ENCODE data around the gene SLC6A7.

SLC6A7 gene

DNA sequence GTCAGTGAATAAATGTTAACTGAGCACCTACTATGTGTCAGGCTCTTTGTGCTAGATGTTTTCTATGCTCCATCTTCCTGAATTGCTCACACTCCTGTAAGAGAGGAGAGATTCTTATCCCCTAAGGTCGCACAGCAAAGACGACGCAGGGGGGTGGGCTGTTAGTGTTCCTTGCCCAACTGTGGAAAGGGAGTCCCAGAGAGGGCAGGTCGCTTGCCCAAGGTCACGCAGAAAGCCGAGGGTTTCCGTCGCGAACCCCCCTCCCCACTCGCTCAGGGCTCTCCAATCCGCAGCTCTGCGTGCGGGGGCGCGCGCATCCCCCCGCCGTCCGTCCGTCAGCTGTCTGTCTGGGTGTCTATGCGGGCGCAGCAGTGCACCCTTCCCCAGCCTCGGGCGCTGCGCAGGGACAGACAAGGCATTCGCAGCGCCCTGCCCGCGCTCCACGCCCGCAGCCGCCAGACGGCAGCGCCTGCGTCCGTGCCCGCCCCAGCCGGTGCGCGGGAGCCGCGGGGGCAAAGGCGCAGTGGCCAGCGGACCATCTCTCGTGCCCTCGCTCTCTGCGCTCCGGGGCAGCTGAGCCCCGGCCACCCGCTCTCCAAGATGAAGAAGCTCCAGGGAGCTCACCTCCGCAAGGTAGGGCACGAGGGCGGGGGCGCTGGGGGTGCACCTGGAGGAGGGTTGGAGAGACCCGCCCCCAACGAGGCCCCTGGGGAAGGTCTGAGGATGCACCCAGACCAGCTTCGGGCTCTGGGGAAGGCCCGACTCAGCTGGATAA is at the start of gene SLC6A7:
Gene SLC6A7, plus strand, starts transcription at position 335 of the 775 bp plus-strand sequence. Its CDS starts 266 bp downstream, at position 601.
- DNase-seq = no peak

DNA sequence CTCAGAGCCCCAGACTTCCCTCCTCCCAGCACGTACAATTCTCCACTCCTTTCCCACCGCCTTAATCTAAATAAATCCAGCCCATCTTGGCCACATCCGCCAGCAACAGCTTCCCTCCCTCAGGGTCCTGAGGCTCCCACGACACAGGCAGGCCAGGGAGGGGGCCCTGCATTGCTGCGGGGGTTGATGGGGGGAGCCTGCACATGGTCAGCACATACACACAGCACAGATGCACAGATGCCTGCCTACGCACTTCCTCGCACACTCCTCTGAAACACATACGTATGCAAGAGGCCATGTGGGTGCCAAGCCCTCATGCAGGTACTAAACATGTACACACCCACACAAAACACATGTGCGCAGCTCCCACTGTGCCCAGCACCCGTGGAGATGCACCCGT is 49.0 kb upstream of the SLC6A7 start:
- DNase-seq = no peak

DNA sequence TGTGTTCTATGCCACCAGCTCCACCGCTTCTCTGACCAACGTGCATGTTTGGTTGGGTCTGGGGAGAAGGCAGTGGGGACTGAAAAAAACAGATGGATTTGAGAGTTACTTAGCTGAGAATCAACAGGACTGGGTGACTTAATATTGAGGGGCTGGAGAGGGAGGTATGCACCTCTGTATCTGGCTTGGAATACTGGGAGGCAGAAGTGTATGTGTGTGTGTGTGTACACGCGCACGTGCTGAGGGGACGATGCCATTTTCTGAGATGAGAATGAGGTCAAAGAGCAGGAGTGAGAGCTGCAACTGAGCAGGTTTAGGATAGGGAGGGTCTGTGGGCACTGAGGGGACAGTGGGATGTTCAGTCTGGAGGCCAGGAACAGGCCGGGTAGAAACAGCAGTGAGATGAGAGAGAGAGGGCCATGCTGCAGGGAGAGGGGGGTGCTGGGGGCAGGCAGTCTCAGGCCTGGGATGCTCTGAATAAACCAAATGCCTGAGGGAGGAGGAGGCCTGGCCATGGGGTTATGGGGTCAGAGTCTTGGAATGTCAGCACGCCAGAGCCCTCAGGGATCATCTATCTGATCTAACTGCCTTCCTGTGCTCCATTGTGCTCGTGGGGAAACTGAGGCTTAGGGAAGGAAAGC is 48.2 kb upstream of the SLC6A7 start:
- DNase-seq = no peak

DNA sequence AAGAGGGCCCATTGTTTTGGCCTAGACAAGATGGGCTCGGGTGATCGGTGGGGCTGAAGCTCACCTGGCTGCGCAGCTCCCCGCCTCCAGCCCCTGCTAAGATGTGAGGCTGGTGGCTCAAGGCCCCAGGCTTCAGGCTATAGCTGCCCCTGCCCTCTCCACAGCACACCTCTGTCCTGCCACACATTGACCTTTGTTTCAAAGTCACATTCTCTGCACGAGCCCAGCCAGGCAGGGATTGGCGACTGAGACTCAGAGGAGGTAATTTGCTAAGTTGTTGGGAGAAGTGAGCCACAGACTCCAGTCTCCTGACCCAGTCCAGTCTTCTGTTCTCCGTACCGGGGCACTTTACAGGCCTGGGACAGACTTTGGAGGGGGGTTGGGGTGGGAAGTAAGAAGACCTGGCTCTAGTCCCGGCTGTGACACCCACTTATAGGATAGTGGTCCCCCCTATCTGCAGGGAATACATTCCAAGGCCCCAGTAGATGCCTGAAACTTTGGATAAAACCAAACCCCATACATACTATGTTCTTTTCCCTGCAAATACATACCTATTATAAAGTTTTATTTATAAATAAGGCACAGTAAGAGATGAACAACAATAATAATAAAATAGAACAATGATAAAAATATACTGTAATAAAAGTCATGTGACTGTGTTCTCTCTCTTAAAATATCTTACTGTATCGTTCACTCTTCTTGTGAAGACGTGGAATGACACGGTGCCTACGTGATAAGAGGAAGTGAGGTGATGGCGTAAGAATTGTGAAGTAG is 47.5 kb upstream of the SLC6A7 start:
- no peak for DNase-seq

DNA sequence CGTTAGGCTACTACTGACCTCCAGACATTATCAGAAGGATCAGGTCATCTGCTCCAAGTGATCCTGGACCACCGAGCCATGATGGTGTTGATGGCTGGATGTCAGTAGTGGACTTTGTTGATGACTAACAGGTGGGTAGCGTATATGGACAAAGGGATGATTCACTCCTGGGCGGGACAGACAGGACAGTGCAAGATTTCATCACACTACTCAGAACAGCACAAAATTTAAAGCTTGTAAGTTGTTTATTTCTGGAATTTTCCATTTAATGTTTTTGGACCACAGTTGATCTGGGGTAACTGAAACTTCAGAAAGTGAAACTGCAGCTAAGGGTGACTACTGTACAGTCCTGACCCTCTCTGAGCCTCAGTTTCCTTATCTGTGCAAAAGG is 46.9 kb upstream of the SLC6A7 start:
- DNase-seq = no peak

DNA sequence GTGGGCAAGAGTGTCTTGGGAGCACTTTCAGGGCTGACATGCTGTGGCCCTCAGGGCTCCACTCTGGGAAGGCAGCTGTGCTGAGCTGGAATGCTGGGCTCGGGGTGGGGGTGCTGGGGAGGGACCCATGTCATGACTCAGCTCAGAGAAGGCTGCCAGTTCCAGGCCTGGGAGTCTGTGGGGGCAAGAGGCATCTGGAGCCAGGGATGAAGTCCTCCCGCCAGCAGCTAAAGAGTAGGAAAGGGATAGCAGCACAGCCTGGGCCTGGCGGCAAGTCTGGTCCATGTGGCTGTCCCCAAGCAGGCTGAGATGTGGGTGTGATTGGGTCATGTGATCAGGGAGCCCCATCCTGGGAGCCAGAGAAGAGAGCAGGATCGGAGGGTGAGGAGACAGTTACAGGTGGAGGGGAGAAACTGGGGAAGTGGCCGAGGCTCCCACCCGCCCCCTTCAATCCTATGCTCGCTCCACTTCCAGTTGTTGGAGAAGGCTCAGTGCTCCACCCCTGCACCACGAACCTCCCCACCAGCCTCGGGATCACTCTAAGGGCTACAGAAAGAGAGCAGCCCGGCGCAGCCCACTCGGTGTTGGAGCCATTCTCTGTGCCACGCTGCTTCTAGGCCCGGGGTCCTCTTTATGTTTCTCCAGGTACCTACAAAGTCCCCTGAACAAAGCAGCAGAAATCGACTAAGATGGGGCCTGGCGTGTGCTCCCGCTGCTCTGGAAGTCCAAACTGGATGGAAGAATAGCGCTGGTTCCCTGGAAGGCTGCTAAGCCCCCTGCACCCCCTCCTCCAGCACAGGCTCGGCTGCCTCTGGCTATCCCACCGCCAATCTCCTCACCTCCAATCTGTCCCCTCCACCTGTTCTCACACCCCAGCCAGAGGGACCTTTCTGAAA is 46.3 kb upstream of the SLC6A7 start:
- DNase-seq = no peak

DNA sequence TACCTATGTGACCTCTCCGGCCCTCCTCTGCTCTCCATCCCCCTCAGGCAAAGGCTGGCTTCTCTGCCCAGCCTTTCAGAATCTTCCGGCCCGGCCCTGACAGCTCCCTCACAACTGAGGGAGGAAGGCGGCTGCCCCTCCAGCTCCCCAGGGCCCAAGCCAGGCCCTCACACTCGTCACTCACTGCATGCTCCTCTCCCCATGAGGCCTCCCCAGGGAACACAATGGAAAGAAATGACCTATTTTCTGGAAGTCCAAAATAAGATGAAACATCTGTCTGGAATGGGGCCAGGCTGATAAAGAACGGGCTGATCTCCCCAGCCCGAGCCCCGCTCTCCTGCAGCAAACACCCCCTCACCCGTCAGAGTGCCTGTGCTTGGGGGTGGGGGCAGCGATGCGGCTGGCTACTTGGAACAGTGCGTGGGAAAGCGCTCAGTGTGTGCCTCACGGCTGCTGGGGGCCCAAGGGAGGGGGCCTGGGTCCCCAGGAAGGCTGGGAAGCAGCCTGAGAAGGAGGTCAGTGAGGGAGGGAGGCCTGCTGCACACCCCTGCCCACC is 45.5 kb upstream of the SLC6A7 start:
- no peak for DNase-seq

DNA sequence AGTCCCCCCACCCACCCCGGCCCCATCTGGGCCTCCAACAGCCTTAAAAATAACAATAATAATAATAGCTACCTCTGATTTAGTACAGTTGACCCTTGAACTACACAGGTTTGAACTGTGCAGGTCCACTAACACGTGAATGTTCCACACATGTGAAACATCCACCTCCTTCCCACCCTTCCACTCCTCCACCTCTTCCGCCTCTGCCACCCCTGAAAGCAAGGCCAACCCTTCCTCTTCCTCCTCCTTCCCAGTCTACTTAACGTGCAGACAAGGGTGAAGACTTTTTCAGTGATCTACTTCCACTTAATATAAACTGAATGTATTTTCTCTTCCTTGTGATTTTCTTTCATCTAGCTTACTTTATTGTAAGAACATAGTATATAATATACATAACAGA is 45.0 kb upstream of the SLC6A7 start:
- DNase-seq = no peak

DNA sequence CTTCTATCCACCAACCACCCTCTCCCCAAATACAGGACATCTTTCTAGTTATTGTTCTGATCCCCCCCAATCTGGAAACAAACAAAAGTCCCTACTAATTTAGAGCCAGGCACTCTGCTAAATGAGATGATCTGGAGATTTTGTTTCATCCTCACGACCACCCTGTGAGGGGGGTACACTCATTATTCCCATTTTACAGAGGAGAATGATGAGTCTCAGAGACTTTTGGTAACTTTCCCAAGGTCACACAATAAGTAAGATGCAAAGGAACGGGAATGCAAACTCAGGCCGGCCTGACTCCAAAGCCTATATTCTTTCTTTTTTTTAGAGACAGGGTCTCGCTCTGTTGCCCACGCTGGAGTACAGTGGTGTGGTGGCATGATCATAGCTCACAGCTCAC is 43.6 kb upstream of the SLC6A7 start:
- no peak for DNase-seq

DNA sequence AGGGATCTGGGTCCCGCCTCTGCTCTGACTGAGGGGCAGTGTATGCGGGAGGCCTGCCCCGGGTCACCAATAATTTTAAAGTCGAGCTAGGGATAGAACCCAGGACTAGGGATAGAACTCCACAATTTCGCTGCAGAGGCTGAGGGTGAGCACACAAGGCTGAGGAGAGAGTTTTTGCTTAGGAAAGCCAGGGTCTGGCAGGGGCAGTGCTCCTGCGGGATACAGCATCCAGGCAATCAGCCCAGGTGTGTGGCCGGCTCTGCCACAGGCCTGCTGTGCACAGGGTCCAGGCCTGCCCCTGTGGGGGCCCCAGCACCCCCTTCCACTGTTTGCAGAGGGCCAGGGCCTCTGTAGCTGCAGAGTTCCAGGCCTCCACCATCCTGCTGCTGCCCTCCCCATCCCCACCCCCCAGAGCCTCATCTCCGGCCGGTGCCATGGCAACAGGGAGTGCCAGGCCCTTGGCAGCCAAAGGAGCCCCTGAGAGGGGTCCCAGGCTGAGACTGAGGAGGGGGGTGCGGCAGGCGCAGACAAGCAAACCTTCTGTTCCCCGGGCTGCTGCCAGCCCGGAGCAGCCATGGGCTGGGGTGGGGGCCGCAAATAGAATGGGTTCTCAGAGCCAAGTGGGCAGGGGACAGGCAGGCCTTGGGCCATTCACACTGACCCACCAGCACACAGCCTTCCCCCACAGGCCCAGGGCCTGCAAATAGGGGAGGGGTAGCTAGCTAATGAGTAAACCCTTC is 42.8 kb upstream of the SLC6A7 start:
- DNase-seq = no peak

DNA sequence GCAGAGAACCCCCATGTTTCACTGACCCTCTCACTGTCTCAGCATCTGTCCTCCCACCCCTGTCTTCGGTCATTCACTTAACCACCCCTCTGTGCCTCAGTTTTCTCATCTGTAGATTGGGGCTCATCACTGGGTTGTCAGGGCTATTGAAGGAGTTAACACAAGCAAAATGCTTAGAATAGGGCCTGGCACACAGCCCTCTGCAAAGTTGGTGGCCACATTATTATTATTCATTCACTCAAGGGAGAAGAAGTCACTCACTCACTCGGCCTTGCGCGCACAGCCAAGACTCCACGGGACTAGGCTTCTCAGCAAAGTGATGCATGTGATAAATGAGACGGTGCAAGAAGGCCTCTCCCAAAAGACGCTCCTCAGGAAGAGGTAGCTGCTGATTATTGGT is 42.2 kb upstream of the SLC6A7 start:
- DNase-seq = no peak

DNA sequence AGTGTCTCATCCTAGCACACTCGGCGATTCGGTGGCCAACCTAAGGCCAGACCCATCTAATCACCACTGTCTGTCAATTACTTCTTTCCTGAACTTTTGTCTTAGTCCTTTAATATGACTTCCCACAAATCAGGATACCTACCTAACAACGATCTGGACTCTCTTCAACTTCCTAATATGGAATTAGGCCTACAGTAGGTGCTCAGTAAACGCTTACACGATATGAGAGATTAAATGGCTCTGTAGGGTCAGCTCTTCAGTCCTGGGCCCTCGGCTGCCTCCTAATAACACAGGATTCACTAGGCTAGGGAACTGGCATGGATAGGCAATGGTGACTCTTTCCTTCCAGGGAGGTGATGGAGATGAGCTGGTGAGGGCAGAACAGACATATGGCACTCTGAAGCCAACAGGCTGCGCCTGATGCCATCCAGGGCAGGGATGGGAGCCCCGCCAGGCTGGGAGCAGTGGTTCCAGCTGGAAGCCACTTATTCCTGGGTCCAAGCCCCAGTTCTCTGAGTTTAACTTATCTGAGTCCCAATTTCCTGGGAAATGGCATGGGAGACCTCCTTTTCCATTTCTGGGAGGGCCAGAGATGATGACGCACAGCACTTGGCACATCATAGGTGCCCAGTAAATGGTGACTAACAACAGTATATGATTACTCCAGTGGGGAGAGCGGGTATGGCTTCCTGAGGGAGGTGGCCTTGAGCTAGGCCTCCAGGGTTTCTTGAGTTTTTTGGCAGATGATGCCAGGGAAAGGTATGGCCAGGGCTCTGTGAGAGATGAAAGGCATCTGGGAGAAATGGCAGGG is 41.5 kb upstream of the SLC6A7 start:
- DNase-seq = no peak

DNA sequence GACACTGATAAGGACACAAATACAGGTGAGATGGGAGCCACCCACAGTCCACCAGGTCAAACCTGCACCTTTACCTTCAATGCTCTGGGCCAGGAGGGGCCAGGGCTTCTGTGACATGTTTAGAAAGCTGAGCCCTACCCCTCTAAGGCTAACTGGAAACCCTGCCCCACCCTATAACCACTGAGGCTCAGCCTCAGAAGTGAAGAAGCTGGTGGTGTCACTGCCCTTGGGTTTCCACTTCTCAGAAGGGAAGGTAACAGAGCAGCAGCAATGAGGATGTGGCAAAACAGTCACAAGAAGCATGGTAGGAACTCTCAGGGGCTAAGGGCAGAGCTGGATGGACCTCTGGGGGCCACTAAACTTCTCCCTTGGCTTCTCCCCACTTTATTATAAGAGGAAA is 40.2 kb upstream of the SLC6A7 start:
- DNase-seq = no peak

DNA sequence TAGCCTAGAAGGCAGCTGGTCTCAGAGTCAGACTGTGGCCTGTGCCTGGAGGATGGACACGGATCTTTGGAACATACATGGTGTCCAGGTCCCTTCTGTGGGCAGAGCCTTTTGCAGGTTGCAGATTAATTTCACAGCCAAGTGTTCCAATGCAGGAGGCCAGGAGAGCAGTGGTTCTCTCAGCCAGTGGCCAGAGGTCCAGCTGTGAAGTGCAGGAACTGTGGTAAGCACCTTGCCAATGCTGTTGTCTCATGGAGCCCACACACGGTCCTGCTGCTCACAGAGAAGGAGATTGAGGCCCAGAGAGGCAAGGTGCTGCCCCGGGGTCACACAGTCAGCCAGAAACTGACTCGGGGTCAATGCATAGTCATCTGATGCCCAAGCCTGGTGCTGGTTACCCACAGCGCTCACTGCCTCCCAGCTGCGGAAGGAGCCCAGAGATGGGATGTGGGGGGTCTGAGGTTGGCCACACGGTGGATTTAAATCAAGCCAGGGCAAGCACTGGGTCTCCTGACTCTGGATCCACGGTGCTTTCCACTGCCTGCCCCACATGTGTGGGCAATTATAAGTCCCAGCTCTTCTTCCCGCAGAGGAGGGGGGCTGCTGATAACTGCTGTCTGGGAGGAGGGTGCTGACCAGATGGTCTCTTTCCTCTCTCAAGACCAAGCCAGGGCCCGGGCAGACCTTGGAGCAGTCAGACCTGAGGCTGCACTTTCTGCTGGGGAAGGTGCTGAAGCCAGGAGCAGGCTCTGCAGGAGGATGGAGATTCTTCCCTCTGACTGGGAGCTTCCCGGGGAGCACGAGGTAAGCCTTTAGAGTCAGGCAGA is 37.0 kb upstream of the SLC6A7 start:
- no peak for DNase-seq

DNA sequence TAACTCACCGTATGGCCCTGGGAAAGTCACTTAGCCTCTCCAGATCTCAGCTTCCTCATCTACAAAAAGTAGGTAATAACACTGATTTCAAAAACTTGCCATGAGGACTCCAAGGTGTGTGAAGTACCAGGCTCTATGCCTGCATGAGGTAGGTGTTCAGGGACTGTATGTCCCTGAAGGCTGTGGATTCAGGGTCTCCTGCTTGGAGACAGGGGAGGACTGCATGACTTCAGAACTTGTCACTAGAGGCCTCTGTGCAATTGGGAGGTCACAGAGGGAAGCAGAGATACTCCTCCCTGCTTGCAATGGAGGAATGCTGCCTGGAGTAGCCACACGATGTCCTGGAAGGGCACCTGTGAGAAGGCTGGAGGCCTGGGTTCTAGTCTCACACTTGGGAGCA is 36.4 kb upstream of the SLC6A7 start:
- no peak for DNase-seq

DNA sequence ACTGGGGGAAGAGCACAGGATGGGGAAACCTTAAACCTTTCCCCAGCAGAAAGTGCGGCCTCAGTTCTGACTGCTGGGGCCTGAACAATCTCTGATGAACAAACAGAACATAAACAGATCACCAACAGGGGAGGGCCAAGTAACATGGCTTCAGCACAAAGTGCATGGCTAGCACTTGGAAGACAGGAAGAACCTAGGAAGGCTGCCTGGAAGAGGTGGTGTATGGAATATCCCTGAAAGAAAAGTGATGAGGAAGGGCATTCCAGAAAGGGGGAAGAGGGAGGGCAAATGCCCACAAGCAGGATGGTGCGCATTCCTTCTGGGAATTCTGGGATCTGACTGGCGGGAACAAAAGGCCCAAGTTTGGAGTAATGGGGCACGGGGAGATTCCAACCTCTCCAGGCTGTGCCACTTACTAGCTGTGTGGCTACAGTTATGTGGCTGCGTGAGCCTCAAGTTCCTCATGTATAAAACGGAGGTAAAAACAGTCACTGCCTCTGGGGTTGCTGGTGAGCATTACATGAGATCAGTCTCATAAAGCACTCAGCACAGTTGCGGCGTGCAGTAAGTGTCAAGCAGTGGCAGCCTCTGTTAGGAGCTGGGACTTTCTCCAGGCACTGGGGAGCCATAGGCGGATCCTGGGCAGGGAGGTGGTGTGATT is 35.8 kb upstream of the SLC6A7 start:
- DNase-seq = no peak

DNA sequence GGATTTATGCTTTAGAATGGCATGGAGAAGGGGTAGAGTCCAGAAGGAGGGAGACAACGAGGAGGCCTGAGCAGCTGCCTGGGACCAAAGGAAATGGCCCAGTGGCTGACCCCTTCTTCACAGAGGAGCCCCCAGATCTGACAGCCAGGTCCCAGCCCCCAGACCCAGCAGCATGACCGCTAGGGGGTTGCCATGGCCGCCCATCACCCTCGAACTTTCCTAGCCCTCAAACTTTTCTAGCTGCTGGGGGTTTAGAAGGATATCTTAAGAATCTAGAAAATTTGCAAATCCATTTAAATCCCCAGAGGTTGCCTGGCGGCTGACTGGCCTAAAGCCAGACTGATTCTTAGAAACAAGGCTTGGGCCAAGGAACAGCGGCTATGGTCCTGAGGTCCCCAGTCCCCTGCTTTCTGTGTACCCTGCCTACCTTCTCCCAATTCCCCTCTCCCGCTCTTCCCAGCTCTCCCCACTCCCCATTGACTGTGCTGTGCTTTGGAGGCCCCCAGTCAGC is 35.2 kb upstream of the SLC6A7 start:
- DNase-seq = no peak

DNA sequence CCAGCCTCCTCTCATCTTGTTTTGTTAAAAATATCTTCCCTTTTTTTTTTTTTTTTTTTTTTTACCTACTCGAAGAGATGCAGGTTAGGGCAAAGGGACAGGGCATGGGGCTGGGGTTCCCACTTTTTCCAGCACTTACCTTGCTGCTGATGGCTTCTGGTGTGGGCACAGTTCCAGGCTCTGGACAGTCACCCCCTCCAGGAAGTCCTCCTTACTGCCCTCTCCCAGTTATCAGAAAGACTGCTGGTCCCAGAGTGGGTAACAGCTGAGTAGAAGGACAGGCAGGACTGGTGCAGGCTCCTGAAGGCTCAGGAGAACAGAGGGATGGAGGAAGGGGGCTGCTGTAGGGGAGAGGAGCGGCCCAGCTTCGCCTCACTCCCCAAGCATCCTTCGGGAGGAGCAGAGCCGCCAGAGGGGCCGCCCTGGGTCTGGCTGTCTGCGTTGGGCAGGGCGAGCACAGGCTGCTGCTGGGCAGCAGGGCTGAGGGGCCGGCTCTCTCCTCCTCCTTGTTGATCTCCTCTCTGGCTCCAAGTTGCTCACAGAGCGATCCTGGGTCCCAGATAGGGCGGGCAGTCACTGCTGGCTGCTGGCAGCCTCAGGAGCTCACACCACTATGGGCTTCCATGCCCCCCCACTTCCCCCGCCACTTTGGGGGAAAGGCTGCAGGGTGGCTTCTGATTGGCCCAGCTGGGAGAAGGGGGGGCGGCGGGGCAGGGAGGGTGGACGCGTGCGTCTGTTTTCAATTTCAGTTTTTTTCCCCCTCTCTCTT is 34.4 kb upstream of the SLC6A7 start, which contains the start of gene PDGFRB:
Gene PDGFRB, minus strand, starts transcription at position 588 of the 769 bp plus-strand sequence. CDS start 18,798 bp downstream, outside the sequence.
- DNase-seq = no peak
